HL-60 (cell line): ENCODE results near the gene MSRB2.

Source experiments
- DNase-seq, 2 experiments: peaks; one replicate each; pipeline ENCODE4 v3.0.0-alpha.2; 2010 to 2020; ENCODE audit warnings: low read depth in 1 of 2, low spot score in 1 of 2
- H3K27ac ChIP-seq: fragments of 250-450 bp; sonication (Bioruptor Pico); replicated peaks from 2 replicates; pipeline ENCODE4 v1.5.1; 2020; ENCODE audit warnings: mild to moderate bottlenecking, moderate library complexity
- H3K27me3 ChIP-seq: fragments of 250-450 bp; sonication (Bioruptor Pico); 2 replicates; pipeline ENCODE4 v1.5.1; 2021; ENCODE audit warnings: mild to moderate bottlenecking, moderate library complexity; ENCODE audit not compliant: insufficient read depth, poor library complexity, severe bottlenecking
- H3K4me3 ChIP-seq: replicated peaks from 2 replicates; pipeline ENCODE4 v1.5.1; 2011; ENCODE audit warnings: mild to moderate bottlenecking, control low read depth, low read length; ENCODE audit not compliant: insufficient read depth
- GABPA ChIP-seq: IDR thresholded peaks from 2 replicates; pipeline ENCODE4 v1.6.1; 2012; ENCODE audit warnings: low read depth
- POLR2AphosphoS5 ChIP-seq: IDR thresholded peaks from 2 replicates; pipeline ENCODE4 v1.6.1; 2012; ENCODE audit warnings: low read depth
- SPI1 ChIP-seq: IDR thresholded peaks from 2 replicates; pipeline ENCODE4 v1.6.1; 2012; ENCODE audit warnings: low read depth, mild to moderate bottlenecking, borderline replicate concordance
- TF ChIP-seq, protein P1 (sequence below): IDR thresholded peaks from one replicate; pipeline ENCODE4 v1.5.1; 2011; ENCODE audit warnings: low read length, control low read depth, inconsistent platforms; ENCODE audit not compliant: insufficient read depth
- TF ChIP-seq, protein P2 (sequence below): IDR thresholded peaks from 2 replicates; pipeline ENCODE4 v1.6.1; 2012; ENCODE audit warnings: low read depth; ENCODE audit not compliant: insufficient replicate concordance

MSRB2 gene

DNA sequence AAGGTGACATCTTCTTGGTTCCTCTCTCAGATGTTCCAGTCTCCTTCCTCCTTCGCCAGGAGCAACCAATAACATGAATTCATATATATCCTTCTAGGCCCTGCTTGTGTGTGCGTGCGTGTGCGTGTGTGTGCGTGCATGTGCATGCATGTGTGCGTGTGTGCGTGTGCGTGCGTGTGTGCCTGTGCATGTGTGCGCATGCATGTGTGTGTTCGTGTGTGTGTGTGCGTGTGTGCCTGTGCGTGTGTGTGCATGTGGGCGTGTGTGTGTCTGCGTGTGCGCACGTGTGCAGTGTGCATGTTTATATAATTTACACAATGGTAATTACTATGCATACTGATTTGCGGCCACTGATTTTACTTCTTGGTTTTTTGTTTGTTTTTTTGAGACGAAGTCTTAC lies 52.8 kb downstream of the MSRB2 start:
- Histone ChIP-seq H3K27me3 (no peaks in the 10 kb centered on the region), H3K4me3 (no peak overlapping the region), H3K27ac (no peak overlapping the region)
- TF ChIP-seq GABPA, result no peak
- TF ChIP-seq POLR2AphosphoS5, result no peak
- TF ChIP-seq, protein P1, sequence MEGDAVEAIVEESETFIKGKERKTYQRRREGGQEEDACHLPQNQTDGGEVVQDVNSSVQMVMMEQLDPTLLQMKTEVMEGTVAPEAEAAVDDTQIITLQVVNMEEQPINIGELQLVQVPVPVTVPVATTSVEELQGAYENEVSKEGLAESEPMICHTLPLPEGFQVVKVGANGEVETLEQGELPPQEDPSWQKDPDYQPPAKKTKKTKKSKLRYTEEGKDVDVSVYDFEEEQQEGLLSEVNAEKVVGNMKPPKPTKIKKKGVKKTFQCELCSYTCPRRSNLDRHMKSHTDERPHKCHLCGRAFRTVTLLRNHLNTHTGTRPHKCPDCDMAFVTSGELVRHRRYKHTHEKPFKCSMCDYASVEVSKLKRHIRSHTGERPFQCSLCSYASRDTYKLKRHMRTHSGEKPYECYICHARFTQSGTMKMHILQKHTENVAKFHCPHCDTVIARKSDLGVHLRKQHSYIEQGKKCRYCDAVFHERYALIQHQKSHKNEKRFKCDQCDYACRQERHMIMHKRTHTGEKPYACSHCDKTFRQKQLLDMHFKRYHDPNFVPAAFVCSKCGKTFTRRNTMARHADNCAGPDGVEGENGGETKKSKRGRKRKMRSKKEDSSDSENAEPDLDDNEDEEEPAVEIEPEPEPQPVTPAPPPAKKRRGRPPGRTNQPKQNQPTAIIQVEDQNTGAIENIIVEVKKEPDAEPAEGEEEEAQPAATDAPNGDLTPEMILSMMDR, result no peak
- TF ChIP-seq SPI1, result no peak
- TF ChIP-seq, protein P2, sequence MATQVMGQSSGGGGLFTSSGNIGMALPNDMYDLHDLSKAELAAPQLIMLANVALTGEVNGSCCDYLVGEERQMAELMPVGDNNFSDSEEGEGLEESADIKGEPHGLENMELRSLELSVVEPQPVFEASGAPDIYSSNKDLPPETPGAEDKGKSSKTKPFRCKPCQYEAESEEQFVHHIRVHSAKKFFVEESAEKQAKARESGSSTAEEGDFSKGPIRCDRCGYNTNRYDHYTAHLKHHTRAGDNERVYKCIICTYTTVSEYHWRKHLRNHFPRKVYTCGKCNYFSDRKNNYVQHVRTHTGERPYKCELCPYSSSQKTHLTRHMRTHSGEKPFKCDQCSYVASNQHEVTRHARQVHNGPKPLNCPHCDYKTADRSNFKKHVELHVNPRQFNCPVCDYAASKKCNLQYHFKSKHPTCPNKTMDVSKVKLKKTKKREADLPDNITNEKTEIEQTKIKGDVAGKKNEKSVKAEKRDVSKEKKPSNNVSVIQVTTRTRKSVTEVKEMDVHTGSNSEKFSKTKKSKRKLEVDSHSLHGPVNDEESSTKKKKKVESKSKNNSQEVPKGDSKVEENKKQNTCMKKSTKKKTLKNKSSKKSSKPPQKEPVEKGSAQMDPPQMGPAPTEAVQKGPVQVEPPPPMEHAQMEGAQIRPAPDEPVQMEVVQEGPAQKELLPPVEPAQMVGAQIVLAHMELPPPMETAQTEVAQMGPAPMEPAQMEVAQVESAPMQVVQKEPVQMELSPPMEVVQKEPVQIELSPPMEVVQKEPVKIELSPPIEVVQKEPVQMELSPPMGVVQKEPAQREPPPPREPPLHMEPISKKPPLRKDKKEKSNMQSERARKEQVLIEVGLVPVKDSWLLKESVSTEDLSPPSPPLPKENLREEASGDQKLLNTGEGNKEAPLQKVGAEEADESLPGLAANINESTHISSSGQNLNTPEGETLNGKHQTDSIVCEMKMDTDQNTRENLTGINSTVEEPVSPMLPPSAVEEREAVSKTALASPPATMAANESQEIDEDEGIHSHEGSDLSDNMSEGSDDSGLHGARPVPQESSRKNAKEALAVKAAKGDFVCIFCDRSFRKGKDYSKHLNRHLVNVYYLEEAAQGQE, result no peak
- no peak for DNase-seq

DNA sequence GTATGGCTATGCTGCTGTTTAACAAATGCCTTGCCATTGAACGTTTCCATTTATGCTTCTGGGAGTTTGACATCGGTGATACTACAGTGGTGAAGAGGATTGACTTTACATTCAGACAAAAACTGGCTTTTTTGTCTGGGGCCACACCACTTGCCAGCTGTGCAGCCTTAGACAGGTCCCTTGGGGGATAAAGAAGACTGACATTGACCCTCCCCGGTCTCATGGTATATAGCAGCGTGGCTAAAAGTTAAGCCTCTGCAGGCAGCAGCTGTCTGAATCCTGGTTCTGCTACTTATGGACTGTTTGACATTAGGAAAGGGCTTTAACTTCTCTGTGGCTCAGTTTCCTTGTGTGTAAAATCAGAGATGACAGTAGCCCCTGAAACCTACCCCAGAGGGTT lies 54.7 kb downstream of the MSRB2 start:
- H3K27me3 ChIP-seq, result no peaks in the 10 kb centered on the region
- no peak for DNase-seq

DNA sequence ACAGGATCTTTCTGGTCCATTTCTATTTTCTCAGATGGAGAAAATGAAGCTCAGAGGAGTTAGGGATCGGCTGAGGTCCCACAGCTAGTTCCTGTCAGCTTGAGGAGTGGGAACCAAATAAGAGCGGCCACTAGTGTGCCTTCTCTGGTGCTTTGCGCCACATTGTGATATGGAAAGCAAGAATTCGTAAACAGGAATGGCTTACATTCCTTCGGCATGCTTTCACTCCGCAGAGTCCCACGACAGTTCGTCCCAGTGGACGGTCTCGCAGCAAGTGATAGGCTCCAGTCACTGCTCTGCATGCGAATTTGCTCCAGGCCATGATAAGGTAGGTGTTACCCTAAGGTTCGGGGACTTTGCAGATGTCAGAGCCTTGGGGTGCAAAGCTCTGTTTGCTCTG lies 55.2 kb downstream of the MSRB2 start:
- no peak for DNase-seq
- H3K27ac ChIP-seq, result no peak overlapping the region
- TF ChIP-seq, protein P2, result no peak
- TF ChIP-seq POLR2AphosphoS5 (no peak), SPI1 (no peak), GABPA (no peak)
- TF ChIP-seq, protein P1, result no peak
- no peak overlapping the region for H3K4me3 ChIP-seq
- no peaks in the 10 kb centered on the region for H3K27me3 ChIP-seq

More for the DNA sequence above, 54.7 kb downstream of the MSRB2 start:
- no peak overlapping the region for H3K4me3 ChIP-seq
- no peak overlapping the region for H3K27ac ChIP-seq
- TF ChIP-seq POLR2AphosphoS5 (no peak), GABPA (no peak), SPI1 (no peak)
- TF ChIP-seq, protein P1, result no peak
- TF ChIP-seq, protein P2, result no peak
